OCI-LY7 (cell line): ENCODE measurements around the gene HECW1. TPM values are rescaled to one million over a fixed set of nuclear protein-coding genes. Genes with fewer than 3 reads are reported as not detected.

Source experiments
- BruUV-seq: library from RNA; stranded (reverse); fragments of 400-500 nt; replicated peaks from 2 replicates; lab custom pipeline; 2021; lab: Mats Ljungman, UMichigan
- CTCF ChIA-PET: fragments of 300-600 bp; sonication (Branson Sonifier 250); formaldehyde crosslinking; loops from one replicate; lab custom pipeline; 2022; ENCODE audit warnings: antibody characterized with exemption; ENCODE audit not compliant: unreplicated experiment; lab: Charles Lee
- POLR2A ChIA-PET: fragments of 300-600 bp; sonication (Branson Sonifier 250); formaldehyde crosslinking; loops from one replicate; lab custom pipeline; 2022; ENCODE audit warnings: antibody characterized with exemption; lab: Charles Lee
- DNase-seq: peaks from one replicate; pipeline ENCODE4 v3.0.0-alpha.2; 2015; ENCODE audit warnings: low spot score
- H2AFZ ChIP-seq: fragments of 200-600 bp; sonication (generic), shearing (Covaris generic); 2 replicates; pipeline ENCODE4 v1.6.1; 2014; ENCODE audit warnings: mild to moderate bottlenecking, antibody characterized with exemption, low read length, moderate library complexity
- H3K27ac ChIP-seq: fragments of 200-600 bp; sonication (generic); 2 replicates; pipeline ENCODE4 v1.5.1; 2014; ENCODE audit warnings: mixed run types, low read depth, mild to moderate bottlenecking, moderate library complexity, low read length, inconsistent platforms; ENCODE audit not compliant: poor library complexity, severe bottlenecking
- H3K36me3 ChIP-seq: fragments of 200-600 bp; sonication (generic); 2 replicates; pipeline ENCODE4 v1.6.1; 2014; ENCODE audit warnings: mild to moderate bottlenecking, antibody characterized with exemption, low read length, moderate library complexity, mixed read lengths; ENCODE audit not compliant: insufficient read depth
- H3K4me1 ChIP-seq: fragments of 200-600 bp; sonication (generic); 2 replicates; pipeline ENCODE4 v1.5.1; 2014; ENCODE audit warnings: mild to moderate bottlenecking, low read length; ENCODE audit not compliant: insufficient read depth, poor library complexity, severe bottlenecking
- H3K4me2 ChIP-seq: fragments of 200-600 bp; sonication (generic); 2 replicates; pipeline ENCODE4 v1.6.1; 2014; ENCODE audit warnings: mild to moderate bottlenecking, low read length
- H3K4me3 ChIP-seq: fragments of 200-600 bp; sonication (generic); 2 replicates; pipeline ENCODE4 v1.5.1; 2014; ENCODE audit warnings: mild to moderate bottlenecking, low read depth, low read length; ENCODE audit not compliant: poor library complexity, severe bottlenecking
- H3K79me2 ChIP-seq: fragments of 200-600 bp; sonication (generic); 2 replicates; pipeline ENCODE4 v1.6.1; 2016; ENCODE audit warnings: low read depth, mild to moderate bottlenecking, low read length, moderate library complexity, mixed read lengths; ENCODE audit not compliant: insufficient read depth
- H3K9me2 ChIP-seq: fragments of 200-600 bp; sonication (generic); 2 replicates; pipeline ENCODE4 v1.6.1; 2016; ENCODE audit warnings: mild to moderate bottlenecking, low read length, mixed read lengths; ENCODE audit not compliant: insufficient read depth
- H3K9me3 ChIP-seq: fragments of 200-600 bp; sonication (generic); 2 replicates; pipeline ENCODE4 v1.6.1; 2014; ENCODE audit warnings: mild to moderate bottlenecking, mixed run types, low read length, mixed read lengths
- H4K20me1 ChIP-seq: fragments of 200-600 bp; sonication (generic); 2 replicates; pipeline ENCODE4 v1.6.1; 2014; ENCODE audit warnings: mild to moderate bottlenecking, antibody characterized with exemption, low read length, moderate library complexity, mixed read lengths; ENCODE audit not compliant: insufficient read depth
- EZH2phosphoT487 ChIP-seq: fragments of 200-600 bp; sonication (generic); IDR thresholded peaks from 2 replicates; pipeline ENCODE4 v1.6.1; 2018; ENCODE audit warnings: low read depth, borderline replicate concordance, mild to moderate bottlenecking, mixed run types, antibody characterized with exemption, low read length, moderate library complexity, mixed read lengths
- intact Hi-C: fragments of 100-400 bp; cut with micrococcal nuclease; formaldehyde crosslinking; loops from one replicate; pipeline ENCODE4 v1.10.0; 2022; ENCODE audit not compliant: unreplicated experiment
- total RNA-seq, 2 experiments: library from RNA; depleted of rRNA in 1 of 2; stranded (reverse); fragments of >200 nt in 1 of 2; shearing (Covaris generic) in 1 of 2; gene quantifications; 2 replicates each; pipeline ENCODE4 v1.2.3, GENCODE V29; 2014 to 2022
- TF ChIP-seq, protein P1 (sequence below): fragments of 200-600 bp; sonication (generic); conservative IDR thresholded peaks from 2 replicates; pipeline ENCODE4 v1.5.1; 2014; ENCODE audit warnings: mild to moderate bottlenecking, antibody characterized with exemption, low read length, moderate library complexity, mixed read lengths

HECW1 gene
- total RNA-seq, 2 experiments from 2014 or later = 2.0 TPM

GRCh38 chr7:43458330-43459018, 346.0 kb downstream of the HECW1 start:
- CTCF ChIA-PET = interaction anchor here (0.7 kb wide), 1 partner anchor 124 kb away, joined by 3 read pairs; the partner anchor contains the start of gene STK17A
- intact Hi-C loops = loop anchor here (10.0 kb wide), 3 partner anchors 266 to 1514 kb away; partner anchors contain the start of gene COA1

DNA sequence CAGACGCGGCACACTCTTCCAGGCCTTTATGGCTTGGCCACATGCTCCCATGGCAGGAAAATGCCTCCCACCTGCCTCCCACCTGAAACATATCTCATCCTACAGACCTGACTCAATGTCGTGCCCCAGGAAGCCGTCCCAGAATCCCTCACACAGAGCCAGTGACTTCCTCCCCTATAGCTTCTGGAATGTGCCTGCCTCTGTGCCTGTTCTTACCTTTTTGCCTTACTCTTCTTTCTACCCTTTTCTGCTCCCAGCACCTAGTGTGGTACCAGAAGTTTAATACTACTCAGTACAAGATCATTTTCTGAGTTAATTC, 346.5 kb downstream of the HECW1 start:
- no peaks in the 10 kb centered on the region for H3K9me3 ChIP-seq
- ChIA-PET CTCF (no interaction called here), POLR2A (interaction anchor here (0.7 kb wide), 1 partner anchor 236 kb away, joined by 3 read pairs; no protein-coding TSS in a partner anchor)
- no peaks in the 10 kb centered on the region for H3K36me3 ChIP-seq
- no peaks in the 10 kb centered on the region for H4K20me1 ChIP-seq
- TF ChIP-seq EZH2phosphoT487 = no peak
- TF ChIP-seq, protein P1, sequence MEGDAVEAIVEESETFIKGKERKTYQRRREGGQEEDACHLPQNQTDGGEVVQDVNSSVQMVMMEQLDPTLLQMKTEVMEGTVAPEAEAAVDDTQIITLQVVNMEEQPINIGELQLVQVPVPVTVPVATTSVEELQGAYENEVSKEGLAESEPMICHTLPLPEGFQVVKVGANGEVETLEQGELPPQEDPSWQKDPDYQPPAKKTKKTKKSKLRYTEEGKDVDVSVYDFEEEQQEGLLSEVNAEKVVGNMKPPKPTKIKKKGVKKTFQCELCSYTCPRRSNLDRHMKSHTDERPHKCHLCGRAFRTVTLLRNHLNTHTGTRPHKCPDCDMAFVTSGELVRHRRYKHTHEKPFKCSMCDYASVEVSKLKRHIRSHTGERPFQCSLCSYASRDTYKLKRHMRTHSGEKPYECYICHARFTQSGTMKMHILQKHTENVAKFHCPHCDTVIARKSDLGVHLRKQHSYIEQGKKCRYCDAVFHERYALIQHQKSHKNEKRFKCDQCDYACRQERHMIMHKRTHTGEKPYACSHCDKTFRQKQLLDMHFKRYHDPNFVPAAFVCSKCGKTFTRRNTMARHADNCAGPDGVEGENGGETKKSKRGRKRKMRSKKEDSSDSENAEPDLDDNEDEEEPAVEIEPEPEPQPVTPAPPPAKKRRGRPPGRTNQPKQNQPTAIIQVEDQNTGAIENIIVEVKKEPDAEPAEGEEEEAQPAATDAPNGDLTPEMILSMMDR = no peak
- no peak overlapping the region for H3K4me3 ChIP-seq
- no peak overlapping the region for H2AFZ ChIP-seq
- H3K9me2 ChIP-seq = no peaks in the 10 kb centered on the region
- no peak overlapping the region for H3K27ac ChIP-seq
- no TSS peak for BruUV-seq
- H3K4me2 ChIP-seq = no peak overlapping the region
- H3K4me1 ChIP-seq = no peaks in the 10 kb centered on the region
- DNase-seq = no peak
- intact Hi-C loops = loop anchor here (10.0 kb wide), 3 partner anchors 266 to 1514 kb away; partner anchors contain the start of gene COA1
- H3K79me2 ChIP-seq = no peaks in the 10 kb centered on the region

More at GRCh38 chr7:43458330-43459018, 346.0 kb downstream of the HECW1 start:
- no peak overlapping the region for H3K4me3 ChIP-seq
- H3K4me2 ChIP-seq = no peak overlapping the region
- H2AFZ ChIP-seq = no peak overlapping the region
- H4K20me1 ChIP-seq = no peaks in the 10 kb centered on the region
- H3K9me3 ChIP-seq = no peaks in the 10 kb centered on the region
- no TSS peak for BruUV-seq
- no peaks in the 10 kb centered on the region for H3K4me1 ChIP-seq
- H3K27ac ChIP-seq = no peak overlapping the region
- TF ChIP-seq, protein P1 = no peak
- TF ChIP-seq EZH2phosphoT487 = no peak
- POLR2A ChIA-PET = interaction anchor here (0.7 to 1.0 kb wide), 2 partner anchors 235 to 572 kb away, joined by 3 read pairs; no protein-coding TSS in a partner anchor
- H3K9me2 ChIP-seq = no peaks in the 10 kb centered on the region
- H3K36me3 ChIP-seq = no peaks in the 10 kb centered on the region
- no peaks in the 10 kb centered on the region for H3K79me2 ChIP-seq
- no peak for DNase-seq
